IMR-90 (cell line): ENCODE results near the gene NPR2. TPM values are rescaled to one million over a fixed set of nuclear protein-coding genes. Genes with fewer than 3 reads are reported as not detected.

ENCODE experiments used
- ATAC-seq: fragments of 200-7000 bp; cut with Tn5 transposase; 2 replicates; pipeline ENCODE4 v1.9.1; 2020; ENCODE audit warnings: low read depth, mild to moderate bottlenecking, moderate library complexity
- BruUV-seq: library from RNA; stranded (reverse); fragments of 400-500 nt; replicated peaks from 2 replicates; lab custom pipeline; 2021; lab: Mats Ljungman, UMichigan
- CTCF ChIA-PET: fragments of 300-600 bp; formaldehyde crosslinking; extraction: SDS; loops from one replicate; lab custom pipeline; 2021; ENCODE audit warnings: antibody characterized with exemption; lab: Yijun Ruan, JAX
- POLR2A ChIA-PET: fragments of 300-600 bp; sonication (Branson Sonifier 250); formaldehyde crosslinking; loops from one replicate; lab custom pipeline; 2022; ENCODE audit warnings: antibody characterized with exemption; ENCODE audit not compliant: unreplicated experiment; lab: Charles Lee
- DNase-seq: peaks from one replicate; pipeline ENCODE4 v3.0.0; 2013
- H2AFZ ChIP-seq: replicated peaks from 2 replicates; pipeline ENCODE3; 2013; ENCODE audit warnings: low read length, mild to moderate bottlenecking; ENCODE audit not compliant: poor library complexity
- H2AK5ac ChIP-seq: 2 replicates; pipeline ENCODE4 v1.6.1; 2013; ENCODE audit warnings: low read depth, low read length, inconsistent platforms
- H2AK9ac ChIP-seq: replicated peaks from 2 replicates; pipeline ENCODE3; 2013; ENCODE audit warnings: mild to moderate bottlenecking, low read depth, low read length, moderate library complexity; ENCODE audit not compliant: poor library complexity
- H2BK120ac ChIP-seq: 2 replicates; pipeline ENCODE4 v1.6.1; 2013; ENCODE audit warnings: low read depth, low read length, inconsistent platforms
- H2BK15ac ChIP-seq: 3 replicates; pipeline ENCODE4 v1.6.1; 2013; ENCODE audit warnings: low read depth, low read length, inconsistent platforms
- H2BK20ac ChIP-seq: 2 replicates; pipeline ENCODE4 v1.6.1; 2013; ENCODE audit warnings: low read depth, mild to moderate bottlenecking, inconsistent platforms, low read length, moderate library complexity
- H2BK5ac ChIP-seq: 2 replicates; pipeline ENCODE4 v1.6.1; 2013; ENCODE audit warnings: mild to moderate bottlenecking, low read depth, low read length, inconsistent platforms; ENCODE audit not compliant: poor library complexity, severe bottlenecking
- H3K14ac ChIP-seq: replicated peaks from 2 replicates; pipeline ENCODE4 v1.6.1; 2013; ENCODE audit warnings: low read depth, low read length, inconsistent platforms
- H3K18ac ChIP-seq: 2 replicates; pipeline ENCODE4 v1.6.1; 2013; ENCODE audit warnings: low read depth, low read length, control low read depth
- H3K23ac ChIP-seq: 2 replicates; pipeline ENCODE4 v1.6.1; 2013; ENCODE audit warnings: low read depth, low read length, inconsistent platforms
- H3K27ac ChIP-seq: 2 replicates; pipeline ENCODE4 v1.5.1; 2013; ENCODE audit warnings: mild to moderate bottlenecking, control low read depth, low read length; ENCODE audit not compliant: insufficient read depth
- H3K27me3 ChIP-seq: 2 replicates; pipeline ENCODE4 v1.6.1; 2013; ENCODE audit warnings: low read length; ENCODE audit not compliant: control insufficient read depth, insufficient read depth
- H3K36me3 ChIP-seq: 2 replicates; pipeline ENCODE4 v1.6.1; 2013; ENCODE audit warnings: low read length, mixed read lengths; ENCODE audit not compliant: control insufficient read depth, insufficient read depth
- H3K4ac ChIP-seq: 2 replicates; pipeline ENCODE4 v1.6.1; 2013; ENCODE audit warnings: low read depth, low read length, inconsistent platforms
- H3K4me1 ChIP-seq: 2 replicates; pipeline ENCODE4 v1.6.1; 2013; ENCODE audit warnings: low read length, mixed read lengths; ENCODE audit not compliant: control insufficient read depth, insufficient read depth
- H3K4me2 ChIP-seq: 2 replicates; pipeline ENCODE4 v1.6.1; 2013; ENCODE audit warnings: low read depth, mild to moderate bottlenecking, control low read depth, low read length, moderate library complexity
- H3K4me3 ChIP-seq: 2 replicates; pipeline ENCODE4 v1.5.1; 2013; ENCODE audit warnings: low read depth, mild to moderate bottlenecking, control low read depth, low read length, moderate library complexity; ENCODE audit not compliant: insufficient read depth
- H3K56ac ChIP-seq: 2 replicates; pipeline ENCODE4 v1.6.1; 2013; ENCODE audit warnings: low read length, inconsistent platforms; ENCODE audit not compliant: insufficient read depth; ENCODE audit errors: extremely low read depth
- H3K79me1 ChIP-seq, 2 experiments: 2 replicates each; pipeline ENCODE4 v1.6.1; 2013; ENCODE audit warnings: low read length in 2 of 2, inconsistent platforms in 1 of 2, low read depth in 1 of 2
- H3K9ac ChIP-seq: 2 replicates; pipeline ENCODE4 v1.6.1; 2013; ENCODE audit warnings: low read depth, low read length, control low read depth
- H3K9me1 ChIP-seq: 2 replicates; pipeline ENCODE4 v1.6.1; 2013; ENCODE audit warnings: low read length, inconsistent platforms; ENCODE audit not compliant: insufficient read depth
- H3K9me3 ChIP-seq: 2 replicates; pipeline ENCODE4 v1.6.1; 2013; ENCODE audit warnings: low read length; ENCODE audit not compliant: control insufficient read depth, insufficient read depth
- H4K20me1 ChIP-seq: 2 replicates; pipeline ENCODE4 v1.6.1; 2013; ENCODE audit warnings: low read length, inconsistent platforms; ENCODE audit not compliant: insufficient read depth
- H4K5ac ChIP-seq: 2 replicates; pipeline ENCODE4 v1.6.1; 2013; ENCODE audit warnings: mild to moderate bottlenecking, low read depth, low read length, control low read depth
- H4K8ac ChIP-seq, 2 experiments: 2 replicates each; pipeline ENCODE4 v1.6.1; 2013; ENCODE audit warnings: low read depth in 2 of 2, low read length in 2 of 2, control low read depth in 1 of 2, inconsistent platforms in 1 of 2
- H4K91ac ChIP-seq: 2 replicates; pipeline ENCODE4 v1.6.1; 2013; ENCODE audit warnings: low read depth, low read length, inconsistent platforms; ENCODE audit not compliant: insufficient read depth
- BHLHE40 ChIP-seq: fragments of 150-350 bp; IDR thresholded peaks from 2 replicates; pipeline ENCODE4 v1.6.1; 2016; ENCODE audit warnings: mild to moderate bottlenecking, low read depth, low read length
- CEBPB ChIP-seq: IDR thresholded peaks from 2 replicates; pipeline ENCODE4 v1.6.1; 2012; ENCODE audit warnings: low read depth, low read length, improper control_type of control experiment
- CHD1 ChIP-seq: IDR thresholded peaks from 2 replicates; pipeline ENCODE4 v1.6.1; 2012; ENCODE audit warnings: low read depth, low read length, improper control_type of control experiment
- FOS ChIP-seq: fragments of 150-350 bp; IDR thresholded peaks from 2 replicates; pipeline ENCODE4 v1.6.1; 2016; ENCODE audit warnings: low read depth, low read length
- RAD21 ChIP-seq: IDR thresholded peaks from 2 replicates; pipeline ENCODE4 v1.6.1; 2012; ENCODE audit warnings: low read length, improper control_type of control experiment
- SMC3 ChIP-seq: fragments of 150-350 bp; IDR thresholded peaks from 2 replicates; pipeline ENCODE4 v1.6.1; 2016; ENCODE audit warnings: low read depth, mild to moderate bottlenecking, antibody characterized with exemption, low read length, moderate library complexity
- WGBS, 2 experiments: methylation state at CpG; one replicate each; pipeline versions ENCODE4 v1.1.5 to v1.1.7; 2013; ENCODE audit warnings: missing lambda C conversion rate in 2 of 2; ENCODE audit not compliant: insufficient read length in 1 of 2; ENCODE audit errors: extremely low coverage in 2 of 2; 5-methylcytosine and 5-hydroxymethylcytosine counted together
- dilution Hi-C: fragments of 300-500 bp; cut with HindIII; formaldehyde crosslinking; loops from one replicate; pipeline ENCODE4 v1.14.3; 2018; ENCODE audit warnings: low sequenced_read_pairs; ENCODE audit not compliant: unreplicated experiment
- in situ Hi-C: fragments of 300-500 bp; cut with MboI; formaldehyde crosslinking; loops from 3 replicates; pipeline ENCODE4 v1.14.3; 2019; ENCODE audit warnings: low sequenced_read_pairs, inconsistent platforms, mixed read lengths
- intact Hi-C: fragments of 100-400 bp; cut with micrococcal nuclease; formaldehyde crosslinking; loops from 2 replicates; pipeline ENCODE4 v1.10.0; 2022
- polyA plus RNA-seq, 3 experiments: library from polyadenylated mRNA; depleted of rRNA; stranded (reverse); fragments of >200 nt; gene quantifications; 2 replicates each; pipeline ENCODE4 v1.2.3, GENCODE V29; 2012; ENCODE audit warnings: low replicate concordance in 1 of 3
- total RNA-seq: library from RNA; depleted of rRNA; stranded (reverse); fragments of >200 nt; gene quantifications from 2 replicates; pipeline ENCODE4 v1.2.3, GENCODE V29; 2012
- TF ChIP-seq, protein P1 (sequence below): fragments of 150-350 bp; IDR thresholded peaks from 2 replicates; pipeline ENCODE4 v1.6.1; 2017; ENCODE audit warnings: mild to moderate bottlenecking, antibody characterized with exemption, low read length, low read depth
- TF ChIP-seq, protein P2 (sequence below): fragments of 150-350 bp; IDR thresholded peaks from 2 replicates; pipeline ENCODE4 v1.6.1; 2016; ENCODE audit warnings: low read depth, mild to moderate bottlenecking, low read length, moderate library complexity, borderline replicate concordance

Gene NPR2
- total and polyA plus RNA-seq, 2 of the 4 experiments (the other 2 are of a cell fraction): 5.2 to 35.7 TPM

DNA sequence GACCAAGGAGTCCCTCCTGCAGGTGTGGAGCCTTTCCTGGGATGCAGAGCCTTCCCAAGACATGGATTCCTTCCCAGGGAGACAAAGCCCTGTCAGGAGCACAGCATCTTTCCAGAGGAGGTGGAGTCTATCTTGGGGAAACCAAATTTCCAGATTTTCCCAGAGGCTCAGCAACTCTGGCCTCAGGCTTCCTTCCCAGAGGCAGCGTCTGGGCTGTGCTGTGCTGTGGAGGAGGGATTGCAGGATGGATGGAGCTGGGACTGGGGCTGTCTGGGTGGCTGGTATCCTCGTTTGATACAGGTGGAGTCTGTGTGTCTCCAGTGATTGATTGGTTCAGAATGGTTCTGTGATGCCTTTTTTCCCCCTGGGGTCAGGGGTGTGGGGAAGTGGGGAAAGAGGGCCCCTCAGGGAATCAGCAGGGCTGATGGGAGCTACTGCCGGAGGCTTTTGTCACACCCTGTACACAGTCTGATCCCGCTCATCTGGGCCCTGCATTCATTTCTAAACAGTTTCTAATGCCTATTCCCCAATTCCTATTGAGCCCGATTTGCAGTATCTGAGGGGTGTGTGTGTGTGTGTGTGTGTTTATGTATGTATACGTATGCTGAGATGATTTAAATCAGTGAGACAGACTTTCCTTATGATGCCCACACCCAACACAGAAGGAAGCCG, 62.8 kb downstream of the NPR2 start:
- H3K9ac ChIP-seq: no peak overlapping the region
- H2AK9ac ChIP-seq: no peak overlapping the region
- POLR2A ChIA-PET: no interaction called here
- no peak overlapping the region for H2BK20ac ChIP-seq
- peaks cover 3% of the 10 kb centered on the region; the same call in 1 of the 2 replicates for H3K36me3 ChIP-seq
- dilution Hi-C loops: no loop called here
- no peak overlapping the region for H4K5ac ChIP-seq
- no peaks in the 10 kb centered on the region for H3K79me1 ChIP-seq
- H4K8ac ChIP-seq: no peak overlapping the region
- H2BK5ac ChIP-seq: no peak overlapping the region
- CTCF ChIA-PET: no interaction called here
- H3K14ac ChIP-seq: no peak overlapping the region
- H3K27me3 ChIP-seq: no peaks in the 10 kb centered on the region; the same call in 1 of the 2 replicates
- H3K18ac ChIP-seq: no peak overlapping the region
- no peak overlapping the region for H2AFZ ChIP-seq
- no TSS peak for BruUV-seq
- no peak overlapping the region for H3K4me2 ChIP-seq
- in situ Hi-C loops: no loop called here
- no peaks in the 10 kb centered on the region for H3K4me1 ChIP-seq
- H3K4ac ChIP-seq: no peak overlapping the region
- intact Hi-C loops: no loop called here
- H2AK5ac ChIP-seq: no peak overlapping the region
- no peaks in the 10 kb centered on the region for H3K9me1 ChIP-seq
- ATAC-seq (no peak), DNase-seq (no peak)
- H3K23ac ChIP-seq: no peak overlapping the region
- no peak overlapping the region for H3K4me3 ChIP-seq
- H3K9me3 ChIP-seq: no peaks in the 10 kb centered on the region
- H3K27ac ChIP-seq: no peak overlapping the region
- no peak overlapping the region for H2BK15ac ChIP-seq
- no peak overlapping the region for H3K56ac ChIP-seq
- TF ChIP-seq BHLHE40 (no peak), CHD1 (no peak), SMC3 (no peak), RAD21 (no peak), CEBPB (no peak), FOS (no peak)
- TF ChIP-seq, protein P1, sequence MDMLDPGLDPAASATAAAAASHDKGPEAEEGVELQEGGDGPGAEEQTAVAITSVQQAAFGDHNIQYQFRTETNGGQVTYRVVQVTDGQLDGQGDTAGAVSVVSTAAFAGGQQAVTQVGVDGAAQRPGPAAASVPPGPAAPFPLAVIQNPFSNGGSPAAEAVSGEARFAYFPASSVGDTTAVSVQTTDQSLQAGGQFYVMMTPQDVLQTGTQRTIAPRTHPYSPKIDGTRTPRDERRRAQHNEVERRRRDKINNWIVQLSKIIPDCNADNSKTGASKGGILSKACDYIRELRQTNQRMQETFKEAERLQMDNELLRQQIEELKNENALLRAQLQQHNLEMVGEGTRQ: no peak
- TF ChIP-seq, protein P2, sequence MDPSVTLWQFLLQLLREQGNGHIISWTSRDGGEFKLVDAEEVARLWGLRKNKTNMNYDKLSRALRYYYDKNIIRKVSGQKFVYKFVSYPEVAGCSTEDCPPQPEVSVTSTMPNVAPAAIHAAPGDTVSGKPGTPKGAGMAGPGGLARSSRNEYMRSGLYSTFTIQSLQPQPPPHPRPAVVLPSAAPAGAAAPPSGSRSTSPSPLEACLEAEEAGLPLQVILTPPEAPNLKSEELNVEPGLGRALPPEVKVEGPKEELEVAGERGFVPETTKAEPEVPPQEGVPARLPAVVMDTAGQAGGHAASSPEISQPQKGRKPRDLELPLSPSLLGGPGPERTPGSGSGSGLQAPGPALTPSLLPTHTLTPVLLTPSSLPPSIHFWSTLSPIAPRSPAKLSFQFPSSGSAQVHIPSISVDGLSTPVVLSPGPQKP: no peak
- 80% methylated on average over 1 of the region's 7 CpGs; no CpG with 5 or more reads in 1 of the 2 experiments for WGBS, 2 experiments
- no peak overlapping the region for H2BK120ac ChIP-seq
- H4K20me1 ChIP-seq: no peaks in the 10 kb centered on the region
- no peak overlapping the region for H4K91ac ChIP-seq
